ENCODE results near the gene DENND2D. TPM values are rescaled to one million over a fixed set of nuclear protein-coding genes. Genes with fewer than 3 reads are reported as not detected.
A peak's percentile ranks its signal among the peaks of the same experiment; 100 is the strongest.

Gene DENND2D
- total and polyA plus RNA-seq, 10 of the 15 experiments (the other 5 are each of a cell fraction or from before 2014, with no cell fraction given), result 149 to 375 (median 172) TPM

GRCh38 chr1:111147948-111148347 lies 52.5 kb downstream of the DENND2D start:
- Histone ChIP-seq H3K4me3 (peak overlapping the region; percentile 13), H3K9me3 (replicated peaks; ENCODE audit: control insufficient read depth, insufficient read depth, low read length) (no peaks in the 10 kb centered on the region; the same call in 2 of the 3 replicates), H3K9ac (ENCODE audit: control insufficient read depth, insufficient read depth, low read length) (peak overlapping the region; percentile 43), H3K4me2 (ENCODE audit: control insufficient read depth, insufficient read depth) (peak overlapping the region; percentile 45), H2AFZ (ENCODE audit: control insufficient read depth, low read depth, low read length) (no peak overlapping the region), H4K20me1 (ENCODE audit: control insufficient read depth, insufficient read depth) (no peaks in the 10 kb centered on the region), H3K36me3 (ENCODE audit: control insufficient read depth in 2 of 2, insufficient read depth in 2 of 2, low read length in 1 of 2) (peaks cover 2 to 23% of the 10 kb centered on the region in 2 experiments; a peak in 3 of 4 replicates), H3K27ac (ENCODE audit: control insufficient read depth, insufficient read depth) (peak overlapping the region; percentile 30), H3K27me3 (replicated peaks in 1 of 2; ENCODE audit: control insufficient read depth in 2 of 2, insufficient read depth in 2 of 2, low read length in 1 of 2) (no peaks in the 10 kb centered on the region), H3K79me2 (ENCODE audit: control insufficient read depth, insufficient read depth, low read length) (peaks cover 99% of the 10 kb centered on the region), H3K4me1 (ENCODE audit: control insufficient read depth, insufficient read depth, low read length) (peaks cover 15% of the 10 kb centered on the region)
- ChIA-PET CTCF (interaction anchor here (1.3 kb wide), 1 partner anchor 45 kb away, joined by 4 read pairs; no protein-coding TSS in a partner anchor), RAD21 (ENCODE audit: unreplicated experiment) (interaction anchor here (1.1 to 2.2 kb wide), 3 partner anchors 55 to 75 kb away, joined by 3 to 9 read pairs (median 4); no protein-coding TSS in a partner anchor), SMC1A (ENCODE audit: uncharacterized antibody, unreplicated experiment) (interaction anchor here (0.9 to 13.3 kb wide), 7 partner anchors 9 to 70 kb away, joined by 3 to 164 read pairs (median 5); partner anchors contain the start of genes CEPT1 and DRAM2), POLR2A (interaction anchor here (1.1 to 2.1 kb wide), 3 partner anchors 8 to 49 kb away, joined by 4 to 6 read pairs (median 5); no protein-coding TSS in a partner anchor)
- ATAC-seq (no peak; the same call in 2 of the 3 replicates), FAIRE-seq (peak; percentile 27), DNase-seq (ENCODE audit: low read depth, low spot score) (no peak)
- intact Hi-C loops (cut with micrococcal nuclease; ENCODE audit: unreplicated experiment), result loop anchor here (5.0 to 10.0 kb wide), 3 partner anchors 44 to 607 kb away; partner anchors contain the start of genes CD53 and DDX20
- no peak for TF ChIP-seq NFXL1 (IDR thresholded peaks at IDR 0.05; ENCODE audit: borderline replicate concordance)
- BruUV-seq (replicated peaks), result no TSS peak
- in situ Hi-C loops (cut with MboI), result no loop called here
- 82% methylated on average over 3 of the region's 3 CpGs for WGBS (ENCODE audit: insufficient coverage, insufficient replicate concordance, low lambda C conversion rate, missing lambda C conversion rate)

- ChIA-PET CTCF (interaction anchor here (1.0 to 2.2 kb wide), 3 partner anchors 52 to 116 kb away, joined by 3 to 14 read pairs (median 4); no protein-coding TSS in a partner anchor), POLR2A (interaction anchor here (0.7 to 9.1 kb wide), 6 partner anchors 7 to 55 kb away, joined by 3 to 62 read pairs (median 4); no protein-coding TSS in a partner anchor), RAD21 (ENCODE audit: unreplicated experiment) (interaction anchor here (1.0 to 2.6 kb wide), 4 partner anchors 16 to 80 kb away, joined by 4 to 9 read pairs (median 6); no protein-coding TSS in a partner anchor), SMC1A (ENCODE audit: uncharacterized antibody, unreplicated experiment) (interaction anchor here (0.7 to 13.3 kb wide), 15 partner anchors 8 to 273 kb away, joined by 3 to 164 read pairs (median 4); partner anchors contain the start of gene CD53)
- H3K79me2 ChIP-seq (ENCODE audit: control insufficient read depth, insufficient read depth, low read length), result peaks cover 99% of the 10 kb centered on the region
- no peak for FAIRE-seq
- no peaks in the 10 kb centered on the region for H3K9me3 ChIP-seq (replicated peaks; ENCODE audit: control insufficient read depth, insufficient read depth, low read length)
- H3K27me3 ChIP-seq (replicated peaks in 1 of 2; ENCODE audit: control insufficient read depth in 2 of 2, insufficient read depth in 2 of 2, low read length in 1 of 2), result no peaks in the 10 kb centered on the region
- ATAC-seq, result no peak
- H3K4me2 ChIP-seq (ENCODE audit: control insufficient read depth, insufficient read depth), result peak overlapping the region; percentile 91
- intact Hi-C loops (cut with micrococcal nuclease; ENCODE audit: unreplicated experiment), result loop anchor here (5.0 to 10.0 kb wide), 3 partner anchors 46 to 609 kb away; partner anchors contain the start of genes CD53 and DDX20
- H2AFZ ChIP-seq (ENCODE audit: control insufficient read depth, low read depth, low read length), result no peak overlapping the region
- no TSS peak for BruUV-seq (replicated peaks)
- no peak for DNase-seq (ENCODE audit: low read depth, low spot score)
- peak overlapping the region; percentile 57 for H3K27ac ChIP-seq (ENCODE audit: control insufficient read depth, insufficient read depth)
- in situ Hi-C loops (cut with MboI), result no loop called here
- no peaks in the 10 kb centered on the region for H4K20me1 ChIP-seq (ENCODE audit: control insufficient read depth, insufficient read depth)
- H3K36me3 ChIP-seq (ENCODE audit: control insufficient read depth in 2 of 2, insufficient read depth in 2 of 2, low read length in 1 of 2), result peaks cover 2 to 16% of the 10 kb centered on the region in 2 experiments; a peak in 3 of 4 replicates
- H3K9ac ChIP-seq (ENCODE audit: control insufficient read depth, insufficient read depth, low read length), result peak overlapping the region; percentile 37
- H3K4me1 ChIP-seq (ENCODE audit: control insufficient read depth, insufficient read depth, low read length), result peaks cover 15% of the 10 kb centered on the region
- H3K4me3 ChIP-seq, result peak overlapping the region; percentile 41
- no peak for TF ChIP-seq BCL11A (IDR thresholded peaks at IDR 0.05; ENCODE audit: low read depth, low read length)
- no peak for TF ChIP-seq HDAC6 (IDR thresholded peaks at IDR 0.05; ENCODE audit: unreplicated experiment)
- TF ChIP-seq ATF2 (IDR thresholded peaks at IDR 0.05; ENCODE audit: low read length), result 0 out of 2 replicates have a peak, but pooled peaks have one; percentile 16
- TF ChIP-seq REST (IDR thresholded peaks at IDR 0.05; ENCODE audit: low read depth, low read length), result no peak
- TF ChIP-seq HSF1 (IDR thresholded peaks at IDR 0.05; ENCODE audit: low read depth, low read length), result no peak
Observed at GRCh38 chr1:111145963-111146768, 54.3 kb downstream of the DENND2D start.
